Endodermal cell (in vitro differentiated cells): Measurements from ENCODE around the gene AVPI1. TPM values are rescaled to one million over a fixed set of nuclear protein-coding genes. Genes with fewer than 3 reads are reported as not detected.

Source experiments
- DNase-seq: peaks from one replicate; pipeline ENCODE4 v3.0.0-alpha.2; 2017
- H3K27ac ChIP-seq: 2 replicates; pipeline ENCODE4 v1.5.1; 2013; ENCODE audit warnings: mild to moderate bottlenecking, low read depth, low read length, moderate library complexity
- H3K27me3 ChIP-seq: 2 replicates; pipeline ENCODE4 v1.6.1; 2013; ENCODE audit warnings: mild to moderate bottlenecking, low read length, moderate library complexity; ENCODE audit not compliant: insufficient read depth, control insufficient read depth, poor library complexity, severe bottlenecking
- H3K36me3 ChIP-seq: 2 replicates; pipeline ENCODE4 v1.7.0; 2013; ENCODE audit warnings: mild to moderate bottlenecking, low read length, moderate library complexity; ENCODE audit not compliant: control insufficient read depth, insufficient read depth
- H3K4me1 ChIP-seq: one replicate; pipeline ENCODE4 v1.7.0; 2013; ENCODE audit warnings: low read length; ENCODE audit not compliant: control insufficient read depth, insufficient read depth
- H3K4me3 ChIP-seq: 2 replicates; pipeline ENCODE4 v1.5.1; 2013; ENCODE audit warnings: mild to moderate bottlenecking, low read length, moderate library complexity
- H3K9ac ChIP-seq: 2 replicates; pipeline ENCODE4 v1.6.1; 2013; ENCODE audit warnings: mild to moderate bottlenecking, low read length, moderate library complexity; ENCODE audit not compliant: poor library complexity, severe bottlenecking; ENCODE audit errors: extremely low read depth
- H3K9me3 ChIP-seq: 2 replicates; pipeline ENCODE4 v1.6.1; 2013; ENCODE audit warnings: mild to moderate bottlenecking, low read length, moderate library complexity; ENCODE audit not compliant: control insufficient read depth
- H3K27ac Mint-ChIP-seq: 2 replicates; pipeline ENCODE4 v1.8.0; 2020; ENCODE audit warnings: mixed read lengths
- H3K27me3 Mint-ChIP-seq: 2 replicates; pipeline ENCODE4 v1.8.0; 2021; ENCODE audit warnings: mild to moderate bottlenecking, mixed read lengths; ENCODE audit not compliant: insufficient read depth
- H3K36me3 Mint-ChIP-seq: 2 replicates; pipeline ENCODE4 v1.8.0; 2020; ENCODE audit warnings: low read depth, mixed read lengths
- H3K4me1 Mint-ChIP-seq: 2 replicates; pipeline ENCODE4 v1.8.0; 2020; ENCODE audit warnings: mixed read lengths
- H3K4me3 Mint-ChIP-seq: 2 replicates; pipeline ENCODE4 v1.8.0; 2020; ENCODE audit warnings: mild to moderate bottlenecking, moderate library complexity, mixed read lengths
- H3K9me3 Mint-ChIP-seq: 2 replicates; pipeline ENCODE4 v1.8.0; 2020; ENCODE audit warnings: mild to moderate bottlenecking, mixed read lengths
- CTCF ChIP-seq: fragments of 200-600 bp; sonication (generic); conservative IDR thresholded peaks from 2 replicates; pipeline ENCODE4 v1.5.0; 2021; ENCODE audit warnings: antibody characterized with exemption, mild to moderate bottlenecking
- WGBS, 2 experiments: methylation state at CpG; one replicate each; pipeline versions ENCODE4 v1.1.5 to v1.1.7; 2013; ENCODE audit warnings: missing lambda C conversion rate in 2 of 2, mixed read lengths in 1 of 2; ENCODE audit not compliant: insufficient coverage in 1 of 2, insufficient read length in 1 of 2; 5-methylcytosine and 5-hydroxymethylcytosine counted together
- total RNA-seq, 2 donors: library from RNA; stranded (reverse); fragmentation: NEBNext Ultra II Directional in 1 of 2; extraction: Animal tissue kit (Norgen Biotek cat#: 25700) in 1 of 2; gene quantifications; 2 replicates in 1 of 2; 3 replicates in 1 of 2; pipeline ENCODE4 v1.2.1, GENCODE V29; 2021

Gene AVPI1
- total RNA-seq, 2 donors from 2014 or later: 3.9 to 4.3 TPM

GRCh38 chr10:97713339-97713825 is 26.3 kb upstream of the AVPI1 start, which contains the start of gene MARVELD1:
TSS of gene MARVELD1 (plus strand) at chr10:97713730. CDS start at chr10:97713877, 147 bp downstream.
- Histone ChIP-seq H3K36me3 (peaks cover 21% of the 10 kb centered on the region), H3K27ac (no peak within 1 kb of the TSS), H3K27me3 (no peaks in the 10 kb centered on the region), H3K9ac (peak within 1 kb of the TSS; percentile 59), H3K9me3 (no peaks in the 10 kb centered on the region), H3K4me1 (peaks cover 4% of the 10 kb centered on the region), H3K4me3 (peak within 1 kb of the TSS; percentile 78)
- Mint-ChIP-seq H3K4me3 (peak within 1 kb of the TSS; percentile 87), H3K9me3 (no peaks in the 10 kb centered on the region), H3K36me3 (peaks cover 22% of the 10 kb centered on the region), H3K27me3 (peaks cover 9% of the 10 kb centered on the region), H3K4me1 (peaks cover 29% of the 10 kb centered on the region), H3K27ac (peak within 1 kb of the TSS; percentile 97)
- WGBS, 2 experiments: 0 to 3% methylated on average over 9 to 35 of the region's 37 CpGs
- no peak for TF ChIP-seq CTCF
- DNase-seq: peak; percentile 91

GRCh38 chr10:97711640-97712572 is 24.9 kb upstream of the AVPI1 start:
- H3K9ac ChIP-seq: no peak overlapping the region
- no peak overlapping the region for H3K4me3 ChIP-seq
- Mint-ChIP-seq H3K27me3 (peaks cover 9% of the 10 kb centered on the region), H3K9me3 (no peaks in the 10 kb centered on the region), H3K27ac (no peak overlapping the region), H3K4me1 (peaks cover 21% of the 10 kb centered on the region), H3K36me3 (peaks cover 8% of the 10 kb centered on the region), H3K4me3 (peak overlapping the region; percentile 1)
- H3K27ac ChIP-seq: no peak overlapping the region
- H3K4me1 ChIP-seq: peaks cover 4% of the 10 kb centered on the region
- DNase-seq: no peak
- WGBS, 2 experiments: 93 to 94% methylated on average over 9 of the region's 9 CpGs
- peaks cover 7% of the 10 kb centered on the region for H3K36me3 ChIP-seq
- TF ChIP-seq CTCF: no peak
- H3K9me3 ChIP-seq: no peaks in the 10 kb centered on the region
- H3K27me3 ChIP-seq: no peaks in the 10 kb centered on the region

GRCh38 chr10:97708976-97709946 is 22.2 kb upstream of the AVPI1 start:
- 51 to 56% methylated on average over 15 to 18 of the region's 18 CpGs for WGBS, 2 experiments
- Histone ChIP-seq H3K36me3 (no peaks in the 10 kb centered on the region), H3K9me3 (no peaks in the 10 kb centered on the region), H3K27me3 (no peaks in the 10 kb centered on the region), H3K9ac (no peak overlapping the region), H3K27ac (no peak overlapping the region), H3K4me1 (no peaks in the 10 kb centered on the region), H3K4me3 (no peak overlapping the region)
- Mint-ChIP-seq H3K36me3 (no peaks in the 10 kb centered on the region), H3K4me3 (no peak overlapping the region), H3K4me1 (peaks cover 4% of the 10 kb centered on the region), H3K27me3 (peaks cover 9% of the 10 kb centered on the region), H3K9me3 (no peaks in the 10 kb centered on the region), H3K27ac (peak overlapping the region; percentile 1)
- TF ChIP-seq CTCF: peak; percentile 84
- DNase-seq: peak; percentile 90
